Duodenal mucosa (tissue), 2 donors: ENCODE results near the gene SULT1A1.

Experiments
- H3K27ac ChIP-seq: one replicate; pipeline ENCODE4 v1.7.0; 2013; ENCODE audit warnings: low read depth, low read length
- H3K27me3 ChIP-seq, 2 donors: one replicate each; pipeline ENCODE4 v1.7.0; 2013; ENCODE audit warnings: low read length in 2 of 2, control low read depth in 1 of 2; ENCODE audit not compliant: insufficient read depth in 2 of 2, control insufficient read depth in 1 of 2
- H3K36me3 ChIP-seq, 2 donors: one replicate each; pipeline ENCODE4 v1.7.0; 2013; ENCODE audit warnings: low read length in 2 of 2, control low read depth in 1 of 2; ENCODE audit not compliant: insufficient read depth in 2 of 2, control insufficient read depth in 1 of 2
- H3K4me1 ChIP-seq, 2 donors: one replicate each; pipeline ENCODE4 v1.7.0; 2013; ENCODE audit warnings: low read length in 2 of 2, control low read depth in 1 of 2; ENCODE audit not compliant: insufficient read depth in 2 of 2, control insufficient read depth in 1 of 2
- H3K4me3 ChIP-seq, 2 donors: one replicate each; pipeline ENCODE4 v1.7.0; 2013; ENCODE audit warnings: low read length in 2 of 2, low read depth in 1 of 2
- H3K9ac ChIP-seq, 2 donors: one replicate each; pipeline ENCODE4 v1.7.0; 2013; ENCODE audit warnings: low read length in 2 of 2, low read depth in 1 of 2
- H3K9me3 ChIP-seq, 2 donors: one replicate each; pipeline ENCODE4 v1.7.0; 2013; ENCODE audit warnings: low read length in 2 of 2, control low read depth in 1 of 2; ENCODE audit not compliant: control insufficient read depth in 1 of 2

The SULT1A1 gene

DNA sequence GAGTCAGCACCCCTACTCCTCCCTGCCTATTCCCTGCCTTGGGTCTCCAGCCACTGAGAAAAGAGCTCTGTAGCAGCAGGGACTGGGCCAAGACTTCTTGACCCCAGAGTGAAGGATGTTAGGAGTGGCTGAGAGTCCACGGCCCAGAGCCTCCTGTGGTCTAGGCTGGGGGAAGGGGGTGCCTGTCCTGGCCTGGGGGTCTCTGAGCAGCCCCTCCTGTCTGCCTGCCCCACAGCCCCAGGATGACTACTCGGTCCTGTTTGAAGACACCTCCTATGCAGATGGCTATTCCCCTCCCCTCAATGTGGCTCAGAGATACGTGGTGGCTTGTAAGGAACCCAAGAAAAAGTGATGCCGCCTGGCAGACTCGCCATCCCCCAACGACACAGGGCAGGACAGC is 18.5 kb downstream of the SULT1A1 start:
- Histone ChIP-seq H3K27ac (no peak overlapping the region), H3K36me3 (peaks cover 33 to 62% of the 10 kb centered on the region in 2 donors)

DNA sequence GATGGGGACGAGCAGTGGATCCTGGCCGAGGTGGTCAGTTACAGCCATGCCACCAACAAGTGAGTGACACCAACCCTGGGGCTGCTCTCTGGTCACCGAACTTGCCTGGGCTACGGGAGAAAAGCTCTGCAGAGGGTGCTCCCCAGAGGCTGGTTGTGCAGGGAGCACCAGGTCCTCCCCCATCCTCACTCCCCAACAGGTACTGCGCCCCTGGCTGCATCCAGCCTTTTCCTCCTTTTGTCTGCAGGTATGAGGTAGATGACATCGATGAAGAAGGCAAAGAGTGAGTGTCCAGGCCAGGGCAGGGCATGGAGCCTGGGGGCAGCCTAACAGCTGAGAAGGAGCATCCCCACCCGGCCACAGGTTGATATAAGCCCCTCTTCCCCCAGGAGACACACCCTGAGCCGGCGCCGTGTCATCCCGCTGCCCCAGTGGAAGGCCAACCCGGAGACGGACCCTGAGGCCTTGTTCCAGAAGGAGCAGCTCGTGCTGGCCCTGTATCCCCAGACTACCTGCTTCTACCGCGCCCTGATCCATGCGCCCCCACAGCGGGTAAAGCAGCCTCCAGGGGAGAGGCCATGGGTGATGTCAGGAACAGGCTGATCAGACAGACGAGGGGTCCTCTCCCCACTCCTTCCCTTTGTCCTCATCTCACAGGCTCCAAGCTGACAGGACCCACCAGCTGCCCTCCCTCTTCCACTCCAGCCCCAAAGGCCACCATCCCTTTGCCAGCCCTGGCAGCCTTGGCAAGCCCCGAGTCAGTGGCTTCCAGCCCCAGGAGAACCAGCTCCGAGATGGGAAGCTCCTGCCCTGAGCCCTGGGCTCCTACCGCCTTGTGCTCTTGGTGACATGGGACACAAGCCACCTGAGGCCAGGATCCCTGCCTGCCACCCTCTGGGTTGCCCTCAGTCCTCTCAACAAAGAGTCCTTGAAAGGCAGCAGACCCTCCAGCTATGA is 19.2 kb downstream of the SULT1A1 start:
- H3K36me3 ChIP-seq, result peaks cover 33 to 64% of the 10 kb centered on the region in 2 donors
- H3K4me3 ChIP-seq, result no peak overlapping the region
- peaks cover 0 to under 1% of the 10 kb centered on the region in 2 donors for H3K4me1 ChIP-seq
- H3K9ac ChIP-seq, result no peak overlapping the region
- H3K27ac ChIP-seq, result no peak overlapping the region
- no peaks in the 10 kb centered on the region for H3K27me3 ChIP-seq
- H3K9me3 ChIP-seq, result no peaks in the 10 kb centered on the region

More for the DNA sequence above, 18.5 kb downstream of the SULT1A1 start:
- no peak overlapping the region for H3K9ac ChIP-seq
- H3K27me3 ChIP-seq, result no peaks in the 10 kb centered on the region
- no peaks in the 10 kb centered on the region for H3K9me3 ChIP-seq
- no peak overlapping the region for H3K4me3 ChIP-seq
- H3K4me1 ChIP-seq, result no peaks in the 10 kb centered on the region

DNA sequence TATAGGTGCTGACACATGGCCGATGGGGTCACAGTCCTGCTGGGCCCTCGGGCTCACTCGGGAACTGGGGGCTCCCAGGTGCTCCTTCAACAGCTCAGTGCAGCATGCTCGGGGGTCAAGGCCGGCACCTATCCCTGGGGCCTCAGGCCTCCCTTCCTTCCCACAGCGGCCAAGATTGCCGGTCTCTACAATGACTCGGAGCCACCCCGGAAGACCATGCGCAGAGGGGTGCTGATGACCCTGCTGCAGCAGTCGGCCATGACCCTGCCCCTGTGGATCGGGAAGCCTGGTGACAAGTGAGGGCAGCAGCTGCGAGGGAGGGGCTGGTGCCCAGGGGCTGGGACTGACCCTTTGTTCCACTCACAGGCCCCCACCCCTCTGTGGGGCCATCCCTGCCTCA is 19.9 kb downstream of the SULT1A1 start:
- Histone ChIP-seq H3K4me1 (peaks cover 7 to 8% of the 10 kb centered on the region in 2 donors), H3K27me3 (no peaks in the 10 kb centered on the region), H3K36me3 (peaks cover 33 to 68% of the 10 kb centered on the region in 2 donors), H3K9ac (no peak overlapping the region), H3K27ac (no peak overlapping the region), H3K9me3 (no peaks in the 10 kb centered on the region), H3K4me3 (no peak overlapping the region)

DNA sequence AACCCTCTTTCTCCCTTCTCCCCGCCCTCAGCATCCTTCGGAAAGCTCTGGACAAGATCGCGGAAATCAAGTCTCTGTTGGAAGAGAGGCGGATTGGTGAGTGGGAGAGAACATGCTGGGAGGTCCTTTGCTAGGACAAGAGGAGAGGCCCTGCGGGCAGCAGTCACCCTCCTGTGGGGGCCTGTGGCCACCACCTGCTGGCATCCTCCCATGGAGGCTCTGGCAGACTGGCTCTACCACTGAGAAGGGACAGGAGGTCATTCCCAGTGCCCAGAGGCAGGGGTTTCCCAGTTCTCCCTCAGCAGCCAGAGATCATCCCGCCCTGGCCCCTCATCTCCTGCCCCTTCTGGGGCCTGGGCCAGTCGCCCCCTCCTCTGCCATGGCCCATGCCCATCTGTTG is 20.8 kb downstream of the SULT1A1 start:
- no peak overlapping the region for H3K27ac ChIP-seq
- H3K4me1 ChIP-seq, result peaks cover 8 to 9% of the 10 kb centered on the region in 2 donors
- no peak overlapping the region for H3K4me3 ChIP-seq
- peaks cover 33 to 71% of the 10 kb centered on the region in 2 donors for H3K36me3 ChIP-seq
- H3K27me3 ChIP-seq, result no peaks in the 10 kb centered on the region
- no peaks in the 10 kb centered on the region for H3K9me3 ChIP-seq
- H3K9ac ChIP-seq, result no peak overlapping the region

DNA sequence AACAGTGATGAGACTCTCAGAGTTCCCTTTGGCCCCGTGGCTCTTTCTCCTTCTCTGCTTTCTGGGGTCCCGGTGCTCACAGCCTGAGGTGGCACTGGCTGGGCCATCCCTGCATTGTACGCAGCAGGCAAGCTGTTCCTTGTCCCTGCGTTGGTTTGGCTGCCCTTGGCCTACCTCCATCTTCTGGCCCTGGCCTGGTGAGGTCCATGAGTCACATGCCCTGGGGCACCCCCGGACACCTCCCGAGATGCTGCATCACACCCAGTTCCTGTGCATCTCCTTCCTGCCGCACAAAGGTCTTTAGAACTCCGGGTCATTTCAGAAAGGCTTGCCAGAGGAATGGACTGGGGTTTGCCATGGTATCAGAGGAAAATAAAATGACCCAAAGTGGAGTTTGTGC is 22.5 kb downstream of the SULT1A1 start:
- H3K27me3 ChIP-seq, result no peaks in the 10 kb centered on the region
- no peak overlapping the region for H3K27ac ChIP-seq
- H3K9me3 ChIP-seq, result no peaks in the 10 kb centered on the region
- no peak overlapping the region for H3K9ac ChIP-seq
- no peak overlapping the region for H3K4me3 ChIP-seq
- peaks cover 8 to 9% of the 10 kb centered on the region in 2 donors for H3K4me1 ChIP-seq
- peaks cover 31 to 72% of the 10 kb centered on the region in 2 donors for H3K36me3 ChIP-seq

DNA sequence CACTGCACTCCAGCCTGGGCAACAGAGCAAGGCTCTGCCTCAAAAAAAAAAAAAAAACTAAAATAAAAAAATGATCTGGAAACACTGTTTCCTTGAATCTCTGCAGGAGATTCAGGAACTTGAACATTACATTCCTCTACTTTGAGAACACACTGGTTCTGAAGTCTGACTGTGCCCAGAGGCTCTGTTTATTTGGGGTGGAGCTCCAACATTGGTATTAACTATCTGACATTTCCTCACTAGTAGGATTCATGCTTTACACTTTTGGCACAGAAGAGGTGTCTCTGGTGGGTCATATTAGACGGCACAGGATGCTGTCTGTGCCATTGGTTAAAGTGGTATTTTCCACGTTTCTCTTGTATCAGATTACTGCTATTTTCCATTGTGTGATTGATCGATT is 23.4 kb downstream of the SULT1A1 start:
- Histone ChIP-seq H3K27ac (no peak overlapping the region), H3K9ac (no peak overlapping the region), H3K27me3 (no peaks in the 10 kb centered on the region), H3K36me3 (peaks cover 28 to 74% of the 10 kb centered on the region in 2 donors), H3K4me3 (no peak overlapping the region), H3K9me3 (no peaks in the 10 kb centered on the region), H3K4me1 (peaks cover 8 to 9% of the 10 kb centered on the region in 2 donors)

DNA sequence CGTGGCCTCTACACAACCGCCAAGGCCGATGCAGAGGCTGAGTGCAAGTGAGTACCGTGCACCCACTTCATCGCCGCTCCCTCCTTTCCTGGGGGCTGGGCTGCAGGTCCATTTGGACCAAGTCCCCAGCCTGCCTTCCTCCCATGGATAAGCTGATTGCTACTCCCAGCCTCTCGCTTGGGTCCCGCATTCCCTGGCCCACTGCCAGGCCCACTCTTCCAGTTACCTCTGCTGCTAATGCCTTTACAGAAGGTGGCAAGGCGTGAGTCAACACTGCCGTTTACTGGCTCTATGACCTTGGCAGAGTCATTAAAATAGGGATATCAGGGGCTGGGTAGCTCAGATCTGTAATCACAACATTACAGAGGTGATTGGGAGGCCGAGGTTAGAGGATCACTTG is 24.2 kb downstream of the SULT1A1 start:
- Histone ChIP-seq H3K27ac (no peak overlapping the region), H3K9me3 (no peaks in the 10 kb centered on the region), H3K9ac (no peak overlapping the region), H3K4me3 (no peak overlapping the region), H3K4me1 (peaks cover 8 to 9% of the 10 kb centered on the region in 2 donors), H3K27me3 (no peaks in the 10 kb centered on the region), H3K36me3 (peaks cover 21 to 74% of the 10 kb centered on the region in 2 donors)

DNA sequence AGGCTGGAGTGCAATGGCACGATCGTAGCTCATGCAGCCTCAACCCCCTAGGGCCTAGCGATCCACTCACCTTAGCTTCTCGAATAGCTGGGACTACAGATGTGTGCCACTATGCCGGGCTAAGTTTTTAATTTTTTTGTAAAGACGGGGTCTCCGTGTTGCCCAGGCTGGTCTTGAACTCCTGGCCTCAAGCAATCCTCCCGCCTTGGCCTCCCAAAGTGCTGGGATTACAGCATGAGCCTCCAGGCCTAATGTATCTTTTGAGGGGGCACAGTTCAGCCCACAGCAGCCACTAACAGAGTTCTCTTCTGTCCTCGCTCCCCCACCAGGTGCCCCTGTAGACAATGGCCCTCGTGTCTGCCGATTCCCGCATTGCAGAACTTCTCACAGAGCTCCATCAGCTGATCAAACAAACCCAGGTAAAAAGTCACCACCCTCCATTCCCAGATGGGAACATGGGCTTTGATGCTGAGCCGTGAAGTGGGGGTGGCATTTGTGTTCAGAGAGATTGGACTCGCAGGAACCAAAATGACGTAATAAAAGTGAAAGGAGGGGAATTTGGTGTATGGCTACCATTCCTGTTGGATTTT is 29.0 kb downstream of the SULT1A1 start:
- Histone ChIP-seq H3K4me1 (peaks cover 8 to 9% of the 10 kb centered on the region in 2 donors), H3K27me3 (no peaks in the 10 kb centered on the region), H3K27ac (no peak overlapping the region), H3K4me3 (no peak overlapping the region), H3K9ac (no peak overlapping the region), H3K36me3 (peaks cover 4 to 41% of the 10 kb centered on the region in 2 donors), H3K9me3 (no peaks in the 10 kb centered on the region)

DNA sequence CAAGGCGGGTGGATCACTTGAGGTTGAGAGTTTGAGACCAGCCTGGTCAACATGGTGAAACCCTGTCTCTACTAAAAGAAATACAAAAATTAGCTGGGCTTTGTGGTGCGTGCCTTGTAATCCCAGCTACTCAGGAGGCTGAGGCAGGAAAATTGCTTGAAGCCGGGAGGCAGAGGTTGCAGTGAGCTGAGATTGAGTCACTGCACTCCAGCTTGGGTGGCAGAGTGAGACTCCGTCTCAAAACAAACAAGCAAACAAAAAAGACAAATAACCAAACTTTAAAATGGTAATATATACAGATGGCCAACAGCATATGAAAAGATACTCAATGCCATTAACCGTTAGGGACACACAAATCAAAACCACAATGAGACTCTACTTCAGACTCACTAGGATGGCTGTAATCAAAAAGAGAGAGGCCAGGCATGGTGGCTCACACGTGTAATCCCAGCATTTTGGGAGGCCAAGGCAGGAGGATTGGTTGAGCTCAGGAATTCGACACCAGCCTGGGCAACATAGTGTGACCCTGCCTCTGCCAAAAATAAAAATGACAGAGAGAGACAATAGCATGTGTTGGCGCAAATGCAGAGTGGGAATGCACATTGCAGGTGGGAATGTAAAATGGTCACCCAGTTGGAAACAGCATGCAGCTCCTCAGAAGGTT is 34.3 kb downstream of the SULT1A1 start:
- no peak overlapping the region for H3K9ac ChIP-seq
- H3K36me3 ChIP-seq, result peaks cover 0 to 3% of the 10 kb centered on the region in 2 donors

DNA sequence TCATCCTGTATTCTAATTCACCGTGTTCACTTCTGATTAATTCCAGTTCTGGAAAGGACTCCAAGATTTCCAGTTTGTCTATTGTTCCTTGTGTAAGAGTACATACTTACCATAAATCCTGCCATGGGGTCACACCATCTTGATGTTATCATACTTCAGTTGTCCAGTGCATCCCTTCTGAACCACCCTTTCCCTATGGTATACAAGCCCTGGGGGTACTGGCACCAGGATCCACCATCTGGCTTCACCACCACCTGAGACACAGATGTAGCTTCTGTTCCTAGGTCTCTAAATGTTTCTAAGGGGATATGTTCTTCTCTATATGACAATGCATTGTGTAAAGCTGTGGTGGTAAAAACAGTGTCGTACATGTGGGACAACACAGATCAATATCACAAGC is 34.9 kb downstream of the SULT1A1 start:
- Histone ChIP-seq H3K27ac (no peak overlapping the region), H3K27me3 (no peaks in the 10 kb centered on the region), H3K36me3 (no peaks in the 10 kb centered on the region), H3K4me1 (peaks cover 0 to 6% of the 10 kb centered on the region in 2 donors), H3K9ac (no peak overlapping the region), H3K9me3 (no peaks in the 10 kb centered on the region), H3K4me3 (no peak overlapping the region)

More for the DNA sequence above, 34.3 kb downstream of the SULT1A1 start:
- Histone ChIP-seq H3K27me3 (no peaks in the 10 kb centered on the region), H3K4me1 (peaks cover 0 to 6% of the 10 kb centered on the region in 2 donors), H3K4me3 (no peak overlapping the region), H3K9me3 (no peaks in the 10 kb centered on the region), H3K27ac (no peak overlapping the region)
